B cell (primary cell): ENCODE results near the gene TLR3.

Source experiments
- CTCF ChIP-seq: fragments of 200-600 bp; IDR thresholded peaks from one replicate; pipeline ENCODE4 v1.8.0; 2022; ENCODE audit warnings: antibody characterized with exemption, mild to moderate bottlenecking
- EZH2 ChIP-seq: IDR thresholded peaks from 2 replicates; pipeline ENCODE4 v1.6.1; 2012; ENCODE audit warnings: borderline replicate concordance, low read depth, mild to moderate bottlenecking, moderate library complexity, low read length; ENCODE audit not compliant: insufficient read depth, poor library complexity, severe bottlenecking

GRCh38 chr4:186079694-186080093 is 10.7 kb downstream of the TLR3 start:
- no peak for TF ChIP-seq CTCF
- TF ChIP-seq EZH2: no peak
